ENCODE data around the gene CA14.

CA14 gene

DNA sequence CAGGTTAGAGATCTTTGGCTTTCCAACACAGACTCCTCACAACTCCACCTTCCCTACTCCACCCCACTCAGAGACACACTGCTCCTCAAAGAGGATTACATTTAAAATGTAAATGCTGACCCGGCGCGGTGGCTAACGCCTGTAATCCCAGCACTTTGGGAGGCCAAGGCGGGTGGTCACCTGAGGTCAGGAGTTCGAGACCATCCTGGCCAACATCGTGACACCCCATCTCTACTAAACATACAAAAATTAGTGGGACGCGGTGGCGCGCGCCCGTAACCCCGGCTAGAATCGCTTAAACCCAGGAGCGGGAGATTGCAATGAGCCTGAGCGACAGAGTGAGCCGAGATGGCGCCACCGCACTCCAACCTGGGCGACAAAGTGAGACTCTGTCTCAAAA, 19.8 kb upstream of the CA14 start:
- H3K4me3 ChIP-seq (ENCODE audit: low read depth, low read length), result no peak overlapping the region
- no peak for DNase-seq (ENCODE audit: low read depth)

DNA sequence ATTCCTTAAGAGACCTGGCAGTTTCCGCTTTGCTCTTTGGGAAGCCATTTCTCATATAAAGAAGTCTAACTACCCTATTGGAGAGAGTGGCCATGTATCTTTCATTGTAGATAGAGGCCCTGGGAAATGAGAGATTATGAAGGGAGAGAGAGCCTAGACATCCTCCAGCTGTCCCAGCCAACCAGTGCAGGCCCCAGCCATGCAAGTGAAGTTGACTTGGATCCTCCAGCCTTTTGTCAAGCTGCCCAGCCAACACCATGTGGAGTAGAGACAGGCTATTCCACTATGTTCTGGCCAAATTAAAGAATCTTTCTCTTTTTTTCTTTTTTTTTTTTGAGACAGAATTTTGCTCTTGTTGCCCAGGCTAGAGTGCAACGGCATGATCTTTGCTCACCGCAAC, 14.6 kb upstream of the CA14 start:
- TF ChIP-seq CTCF (IDR thresholded peaks at IDR 0.05; ENCODE audit: low read depth, low read length, missing control alignments), result no peak
- no peak overlapping the region for H3K4me3 ChIP-seq (ENCODE audit: low read depth, low read length)
- no peak for DNase-seq (ENCODE audit: low read depth)

More for the DNA sequence above, 19.8 kb upstream of the CA14 start:
- TF ChIP-seq CTCF (IDR thresholded peaks at IDR 0.05; ENCODE audit: low read depth, low read length, missing control alignments), result no peak

GRCh38 chr1:150249936-150250335, 7.6 kb upstream of the CA14 start:
- DNase-seq (ENCODE audit: low read depth), result no peak
- TF ChIP-seq CTCF (IDR thresholded peaks at IDR 0.05; ENCODE audit: low read depth, low read length, missing control alignments), result no peak

DNA sequence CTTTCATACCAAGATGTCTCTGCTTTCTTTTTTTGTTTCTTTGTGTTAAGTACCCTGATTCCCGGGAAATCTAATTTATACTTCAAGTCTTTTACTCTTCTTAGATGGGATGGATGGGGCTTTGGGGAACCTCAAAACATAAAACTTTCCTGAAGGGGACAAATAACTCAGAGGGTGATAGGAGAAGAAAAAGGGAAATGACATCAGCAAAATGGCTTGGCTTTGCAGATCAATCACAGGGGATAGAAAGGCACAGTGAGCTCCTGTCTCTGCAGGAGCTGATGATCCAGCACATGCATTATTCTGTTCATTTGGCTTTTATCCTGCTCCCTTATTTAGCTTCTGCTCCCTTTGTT, 1.4 kb upstream of the CA14 start:
- no peak overlapping the region for H3K4me3 ChIP-seq (ENCODE audit: low read depth, low read length)
- no peak for DNase-seq (ENCODE audit: low read depth)
- no peak for TF ChIP-seq CTCF (IDR thresholded peaks at IDR 0.05; ENCODE audit: low read depth, low read length, missing control alignments)

More at GRCh38 chr1:150249936-150250335, 7.6 kb upstream of the CA14 start:
- H3K4me3 ChIP-seq (ENCODE audit: low read depth, low read length), result no peak overlapping the region

GRCh38 chr1:150256554-150257341, 826 bp upstream of the CA14 start:
- no peak overlapping the region for H3K4me3 ChIP-seq (ENCODE audit: low read depth, low read length)

DNA sequence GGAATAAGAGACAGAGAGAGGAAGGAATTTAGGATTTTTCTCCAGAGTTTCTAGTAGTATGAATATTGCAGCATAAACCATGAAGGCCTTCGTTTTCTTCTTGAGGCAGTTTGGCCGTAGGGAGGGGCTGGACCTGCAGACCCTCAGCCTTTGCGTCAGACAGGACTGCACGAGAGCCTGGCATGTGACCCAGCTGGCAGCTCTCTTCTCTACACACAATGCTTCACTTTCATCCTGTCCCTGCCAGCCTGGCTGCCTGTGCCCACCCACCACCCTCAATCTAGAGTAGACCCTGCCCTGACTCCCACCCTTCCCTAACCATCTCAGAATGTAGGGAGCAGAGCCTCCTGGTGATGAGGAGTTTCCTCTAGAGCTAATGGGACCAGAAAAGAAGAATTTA, 1.6 kb downstream of the CA14 start:
- no peak for TF ChIP-seq CTCF (IDR thresholded peaks at IDR 0.05; ENCODE audit: low read depth, low read length, missing control alignments)
- DNase-seq (ENCODE audit: low read depth), result no peak
- H3K4me3 ChIP-seq (ENCODE audit: low read depth, low read length), result no peak overlapping the region

More at GRCh38 chr1:150256554-150257341, 826 bp upstream of the CA14 start:
- no peak for TF ChIP-seq CTCF (IDR thresholded peaks at IDR 0.05; ENCODE audit: low read depth, low read length, missing control alignments)
- DNase-seq (ENCODE audit: low read depth), result no peak
